Measurements from ENCODE around the gene DGLUCY.
A peak's percentile ranks its signal among the peaks of the same experiment; 100 is the strongest.
"Not testable (repeated sequence)": the region's sequence is repeated elsewhere in the genome, so short reads cannot be mapped to it uniquely, and the experiment has no call there.

The DGLUCY gene

GRCh38 chr14:91197631-91198030 lies 83.8 kb downstream of the DGLUCY start:
- Histone ChIP-seq H3K27ac (no peak overlapping the region), H3K36me3 (replicated peaks) (no peaks in the 10 kb centered on the region), H3K27me3 (replicated peaks) (no peaks in the 10 kb centered on the region), H3K4me3 (ENCODE audit: low read depth, low read length) (no peak overlapping the region)
- no peak for DNase-seq
- in situ Hi-C loops (cut with HindIII; ENCODE audit: low pct_ligation_motif_present, low sequenced_read_pairs), result loop anchor here (25.0 kb wide), 1 partner anchor 90 kb away; no protein-coding TSS in a partner anchor
- TF ChIP-seq, protein P1, sequence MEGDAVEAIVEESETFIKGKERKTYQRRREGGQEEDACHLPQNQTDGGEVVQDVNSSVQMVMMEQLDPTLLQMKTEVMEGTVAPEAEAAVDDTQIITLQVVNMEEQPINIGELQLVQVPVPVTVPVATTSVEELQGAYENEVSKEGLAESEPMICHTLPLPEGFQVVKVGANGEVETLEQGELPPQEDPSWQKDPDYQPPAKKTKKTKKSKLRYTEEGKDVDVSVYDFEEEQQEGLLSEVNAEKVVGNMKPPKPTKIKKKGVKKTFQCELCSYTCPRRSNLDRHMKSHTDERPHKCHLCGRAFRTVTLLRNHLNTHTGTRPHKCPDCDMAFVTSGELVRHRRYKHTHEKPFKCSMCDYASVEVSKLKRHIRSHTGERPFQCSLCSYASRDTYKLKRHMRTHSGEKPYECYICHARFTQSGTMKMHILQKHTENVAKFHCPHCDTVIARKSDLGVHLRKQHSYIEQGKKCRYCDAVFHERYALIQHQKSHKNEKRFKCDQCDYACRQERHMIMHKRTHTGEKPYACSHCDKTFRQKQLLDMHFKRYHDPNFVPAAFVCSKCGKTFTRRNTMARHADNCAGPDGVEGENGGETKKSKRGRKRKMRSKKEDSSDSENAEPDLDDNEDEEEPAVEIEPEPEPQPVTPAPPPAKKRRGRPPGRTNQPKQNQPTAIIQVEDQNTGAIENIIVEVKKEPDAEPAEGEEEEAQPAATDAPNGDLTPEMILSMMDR (IDR thresholded peaks at IDR 0.05; ENCODE audit: low read depth, low read length, missing control alignments), result no peak

DNA sequence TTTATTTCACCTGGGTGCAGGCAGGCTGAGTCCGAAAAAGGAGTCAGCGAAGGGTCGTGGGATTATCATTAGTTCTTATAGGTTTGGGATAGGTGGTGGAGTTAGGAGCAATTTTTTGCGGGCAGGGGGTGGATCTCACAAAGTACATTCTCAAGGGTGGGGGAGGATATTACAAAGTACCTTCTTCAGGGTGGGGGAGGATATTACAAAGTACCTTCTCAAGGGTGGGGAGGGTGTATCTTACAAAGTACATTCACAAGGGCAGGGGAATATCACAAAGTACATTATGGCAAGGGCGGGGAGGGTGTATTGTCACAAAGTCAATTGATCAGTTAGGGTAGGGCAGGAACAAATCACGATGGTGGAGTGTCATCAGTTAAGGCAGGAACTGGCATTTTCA lies 86.9 kb downstream of the DGLUCY start:
- H3K36me3 ChIP-seq (replicated peaks); DNase-seq; H3K27ac ChIP-seq; H3K4me3 ChIP-seq (ENCODE audit: low read depth, low read length); in situ Hi-C loops (cut with HindIII; ENCODE audit: low pct_ligation_motif_present, low sequenced_read_pairs); H3K27me3 ChIP-seq (replicated peaks): not testable (repeated sequence)

- TF ChIP-seq, protein P1 (IDR thresholded peaks at IDR 0.05; ENCODE audit: low read depth, low read length, missing control alignments), result no peak
- in situ Hi-C loops (cut with HindIII; ENCODE audit: low pct_ligation_motif_present, low sequenced_read_pairs), result no loop called here
- H3K27ac ChIP-seq, result no peak overlapping the region
- no peak overlapping the region for H3K4me3 ChIP-seq (ENCODE audit: low read depth, low read length)
- H3K27me3 ChIP-seq (replicated peaks), result no peaks in the 10 kb centered on the region
- DNase-seq, result peak; percentile 20
- no peaks in the 10 kb centered on the region for H3K36me3 ChIP-seq (replicated peaks)
Observed at GRCh38 chr14:91202234-91202974, 88.5 kb downstream of the DGLUCY start.

- DNase-seq, result no peak
- H3K27me3 ChIP-seq (replicated peaks), result no peaks in the 10 kb centered on the region
- in situ Hi-C loops (cut with HindIII; ENCODE audit: low pct_ligation_motif_present, low sequenced_read_pairs), result no loop called here
- TF ChIP-seq, protein P1 (IDR thresholded peaks at IDR 0.05; ENCODE audit: low read depth, low read length, missing control alignments), result no peak
- no peaks in the 10 kb centered on the region for H3K36me3 ChIP-seq (replicated peaks)
- no peak overlapping the region for H3K4me3 ChIP-seq (ENCODE audit: low read depth, low read length)
- no peak overlapping the region for H3K27ac ChIP-seq
Observed at GRCh38 chr14:91204657-91205056, 90.8 kb downstream of the DGLUCY start.

GRCh38 chr14:91205459-91205858 lies 91.6 kb downstream of the DGLUCY start:
- Histone ChIP-seq H3K27me3 (replicated peaks) (no peaks in the 10 kb centered on the region), H3K36me3 (replicated peaks) (no peaks in the 10 kb centered on the region)
- in situ Hi-C loops (cut with HindIII; ENCODE audit: low pct_ligation_motif_present, low sequenced_read_pairs), result no loop called here

DNA sequence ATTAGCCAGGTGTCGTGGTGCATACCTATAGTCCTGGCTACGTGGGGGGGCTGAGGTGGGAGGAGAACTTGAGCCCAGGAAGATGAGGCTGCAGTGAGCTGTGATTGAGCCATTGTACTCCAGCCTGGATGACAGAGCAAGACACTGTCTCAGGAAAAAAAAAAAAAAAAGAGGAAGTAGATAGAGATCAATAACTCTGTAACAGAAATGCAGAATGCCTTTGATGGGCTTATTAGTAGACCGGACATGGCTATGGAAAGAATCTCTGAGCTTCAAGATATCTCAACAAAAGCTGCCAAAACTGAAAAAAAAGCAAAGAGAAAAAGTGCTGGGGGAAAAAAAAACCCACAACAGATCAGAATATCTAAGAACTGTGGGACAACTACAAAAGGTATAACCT lies 93.1 kb downstream of the DGLUCY start:
- Histone ChIP-seq H3K27ac (no peak overlapping the region), H3K4me3 (ENCODE audit: low read depth, low read length) (no peak overlapping the region), H3K27me3 (replicated peaks) (no peaks in the 10 kb centered on the region), H3K36me3 (replicated peaks) (no peaks in the 10 kb centered on the region)
- TF ChIP-seq, protein P1 (IDR thresholded peaks at IDR 0.05; ENCODE audit: low read depth, low read length, missing control alignments), result no peak
- in situ Hi-C loops (cut with HindIII; ENCODE audit: low pct_ligation_motif_present, low sequenced_read_pairs), result no loop called here
- no peak for DNase-seq

More at GRCh38 chr14:91205459-91205858, 91.6 kb downstream of the DGLUCY start:
- no peak overlapping the region for H3K4me3 ChIP-seq (ENCODE audit: low read depth, low read length)
- no peak overlapping the region for H3K27ac ChIP-seq
- no peak for DNase-seq
- TF ChIP-seq, protein P1 (IDR thresholded peaks at IDR 0.05; ENCODE audit: low read depth, low read length, missing control alignments), result no peak

All from brain microvascular endothelial cell (primary cell).